GM19455 (cell line): Measurements from ENCODE around the gene SOCS1.

ENCODE experiments used
- ATAC-seq: cut with Tn5 transposase; IDR thresholded peaks from one replicate; pipeline ENCODE4 v1.9.1; 2021; ENCODE audit not compliant: unreplicated experiment

SOCS1 gene

DNA sequence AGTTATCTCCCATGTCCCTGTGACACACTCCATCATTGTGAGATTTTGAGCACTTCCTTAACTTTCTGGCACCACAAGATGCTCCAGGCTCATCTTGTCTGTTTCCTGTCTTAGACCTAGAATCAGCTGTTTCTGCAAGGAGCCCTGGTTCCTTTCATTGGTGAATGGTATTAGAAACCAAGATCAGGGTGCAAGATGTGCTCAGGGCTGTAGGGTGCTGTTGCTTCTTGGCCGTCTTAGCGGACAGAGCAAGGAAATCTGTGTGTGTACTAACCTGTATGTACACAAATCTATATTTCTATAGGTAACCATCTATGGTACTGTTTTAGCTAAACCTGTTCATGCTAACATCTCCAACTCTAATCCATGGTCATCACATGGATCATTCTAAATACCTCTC lies 33.2 kb upstream of the SOCS1 start:
- no peak for ATAC-seq

DNA sequence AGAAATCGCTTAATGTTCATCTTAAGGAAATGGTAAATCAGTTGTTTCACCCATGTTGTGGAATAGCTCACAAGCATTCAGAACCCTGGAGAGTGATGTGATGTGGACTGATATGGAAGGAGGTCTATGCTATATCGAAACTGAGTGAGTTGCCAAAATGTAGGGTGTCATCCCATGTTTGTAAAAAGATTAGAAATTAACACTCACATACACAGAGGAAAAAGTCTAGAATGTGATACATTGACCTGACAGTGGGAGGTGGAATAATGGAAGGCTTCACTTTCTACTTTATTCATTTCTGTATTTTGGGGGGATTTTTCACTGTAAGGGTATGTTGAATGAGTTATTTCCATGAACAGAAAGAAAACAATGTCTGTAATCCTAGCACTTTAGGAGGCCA lies 29.8 kb upstream of the SOCS1 start:
- ATAC-seq: no peak

DNA sequence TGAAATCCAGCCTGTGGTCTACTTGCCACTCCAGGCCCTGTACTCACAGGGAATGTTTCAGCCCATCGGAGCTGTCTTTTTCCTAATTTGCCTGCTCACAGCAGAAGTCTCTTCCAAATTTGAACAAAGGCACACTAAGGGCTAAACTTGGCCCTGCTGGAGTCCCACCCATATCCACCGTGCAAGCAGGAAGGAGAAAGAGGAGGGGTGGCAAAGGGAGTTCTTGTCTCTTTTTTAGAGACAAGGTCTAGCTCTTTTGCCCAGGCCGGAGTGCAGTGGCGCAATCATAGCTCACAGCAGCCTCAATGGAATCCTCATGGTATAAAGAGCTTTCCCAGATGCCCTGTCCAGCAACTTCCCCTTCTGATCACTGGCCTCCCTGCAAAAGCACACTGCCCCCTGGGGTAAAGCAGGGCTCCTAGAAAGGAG lies 27.8 kb upstream of the SOCS1 start:
- ATAC-seq: no peak

DNA sequence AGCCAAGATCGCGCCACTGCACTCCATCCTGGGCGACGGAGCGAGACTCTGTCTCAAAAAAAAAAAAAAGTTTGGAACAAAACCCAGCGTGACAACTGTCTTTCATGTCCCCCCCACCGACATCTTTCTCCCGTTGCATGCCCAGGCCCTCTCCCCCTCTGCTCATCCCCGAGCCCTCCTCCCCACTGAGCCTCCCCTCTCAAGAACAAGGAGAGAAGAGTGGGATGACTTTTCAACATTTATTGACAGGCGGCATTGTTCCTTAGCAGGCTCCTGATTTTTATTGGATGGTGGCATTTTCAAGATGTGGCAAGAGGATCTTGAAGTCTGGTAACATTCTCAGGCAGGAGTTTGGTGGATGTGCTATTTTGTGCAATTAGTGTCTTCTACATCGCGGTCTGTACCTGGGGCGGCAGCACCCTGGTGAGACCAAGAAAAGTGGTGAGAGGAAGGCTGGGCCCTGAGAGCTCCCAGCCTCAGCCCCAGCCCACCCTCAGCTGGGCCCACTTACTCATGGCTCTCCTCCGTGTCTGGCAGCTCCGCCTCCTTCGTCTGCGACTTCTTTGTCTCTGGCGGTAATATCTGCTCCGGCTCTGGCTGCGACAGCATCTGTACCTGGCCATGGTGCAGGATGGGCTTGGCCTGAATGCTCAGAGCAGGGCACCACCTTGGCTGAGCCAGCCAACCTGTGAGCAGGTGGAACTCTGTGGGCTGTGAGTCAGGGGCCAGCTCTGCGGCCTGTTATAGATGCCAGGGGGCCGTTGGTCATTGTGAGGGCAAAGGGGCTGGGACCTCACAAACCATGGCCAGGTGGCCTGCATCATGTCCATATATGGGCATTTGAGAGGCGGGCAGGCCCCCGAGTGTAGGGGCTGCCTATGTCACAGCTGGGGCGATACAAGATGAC lies 24.9 kb upstream of the SOCS1 start, which contains the start of gene PRM1:
TSS of gene PRM1 (minus strand) at position 715 of the 907 bp plus-strand sequence. CDS start at position 623, 92 bp downstream.
- ATAC-seq: no peak

DNA sequence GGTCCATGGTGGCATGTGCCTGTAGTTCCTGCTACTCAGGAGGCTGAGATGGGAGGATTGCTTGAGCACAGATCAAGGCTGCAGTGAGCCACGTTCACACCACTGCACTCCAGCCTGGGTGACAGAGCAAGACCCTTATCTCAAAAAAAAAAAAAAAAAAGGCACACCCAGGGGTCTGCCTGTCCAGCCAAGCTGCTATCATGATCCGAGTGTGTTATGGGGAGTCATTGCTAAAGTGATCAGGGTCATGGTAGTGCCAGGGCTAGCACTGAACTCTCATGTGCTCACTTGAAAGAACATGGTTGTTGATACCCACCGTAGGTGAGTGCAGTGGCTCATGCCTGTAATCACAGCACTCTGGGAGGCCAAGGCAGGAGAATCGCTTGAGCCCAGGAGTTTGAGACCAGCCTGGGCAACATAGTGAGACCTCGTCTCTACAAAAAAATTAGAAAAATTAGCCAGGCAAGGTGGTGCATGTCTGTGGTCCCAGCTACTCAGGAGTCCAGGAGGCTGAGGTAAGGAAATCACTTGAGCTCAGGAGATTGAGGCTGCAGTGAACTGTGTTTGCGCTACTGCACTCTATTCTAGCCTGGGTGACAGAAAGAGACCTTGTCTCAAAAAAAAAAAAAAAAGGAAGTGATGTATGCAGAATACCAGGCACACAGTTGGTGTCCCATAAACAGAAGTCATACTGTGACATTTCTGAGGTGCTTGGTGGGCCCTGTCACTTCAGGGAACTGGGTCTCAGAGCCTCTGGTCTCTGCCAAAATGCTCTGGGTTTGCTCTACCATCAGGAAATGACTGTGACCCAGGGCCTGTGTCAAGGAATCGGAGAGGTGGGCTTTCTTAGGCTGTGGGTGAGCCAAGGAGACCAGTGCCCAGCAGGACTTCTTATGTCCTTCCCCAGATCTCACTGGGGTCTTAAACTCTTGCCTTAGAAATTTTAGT lies 23.0 kb upstream of the SOCS1 start:
- no peak for ATAC-seq

DNA sequence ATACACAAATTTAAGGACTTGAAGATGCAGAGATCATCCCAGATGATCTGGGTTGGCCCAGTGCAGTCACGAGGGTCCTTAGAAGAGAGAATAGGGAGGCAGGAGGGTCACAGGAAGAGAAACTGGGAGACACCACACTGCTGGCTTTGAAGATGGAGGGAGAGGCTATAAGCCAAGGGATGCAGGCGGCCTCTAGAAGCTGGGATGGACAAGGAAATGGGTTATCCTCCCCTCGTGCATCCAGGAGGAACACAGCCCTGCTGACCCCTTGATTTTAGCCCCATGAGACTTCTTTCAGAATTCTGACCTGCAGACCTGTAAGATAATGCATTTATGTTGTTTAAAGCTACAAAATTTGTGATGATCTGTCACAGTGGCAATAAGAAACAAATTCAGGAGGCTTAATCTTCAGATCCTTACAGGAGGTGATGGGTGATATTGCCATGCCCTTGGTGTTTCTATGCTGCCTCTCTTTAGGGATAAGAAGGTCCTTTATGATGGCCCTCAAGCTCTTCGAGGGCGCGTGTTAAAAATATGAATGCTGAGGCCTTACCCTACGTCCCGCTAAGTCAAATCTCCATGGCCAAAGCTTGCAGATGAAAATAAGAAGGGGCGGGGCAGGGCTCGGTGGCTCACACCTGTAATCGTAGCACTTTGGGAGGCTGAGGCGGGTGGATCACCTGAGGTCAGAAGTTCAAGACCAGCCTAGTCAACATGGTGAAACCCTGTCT lies 21.8 kb upstream of the SOCS1 start:
- ATAC-seq: no peak

DNA sequence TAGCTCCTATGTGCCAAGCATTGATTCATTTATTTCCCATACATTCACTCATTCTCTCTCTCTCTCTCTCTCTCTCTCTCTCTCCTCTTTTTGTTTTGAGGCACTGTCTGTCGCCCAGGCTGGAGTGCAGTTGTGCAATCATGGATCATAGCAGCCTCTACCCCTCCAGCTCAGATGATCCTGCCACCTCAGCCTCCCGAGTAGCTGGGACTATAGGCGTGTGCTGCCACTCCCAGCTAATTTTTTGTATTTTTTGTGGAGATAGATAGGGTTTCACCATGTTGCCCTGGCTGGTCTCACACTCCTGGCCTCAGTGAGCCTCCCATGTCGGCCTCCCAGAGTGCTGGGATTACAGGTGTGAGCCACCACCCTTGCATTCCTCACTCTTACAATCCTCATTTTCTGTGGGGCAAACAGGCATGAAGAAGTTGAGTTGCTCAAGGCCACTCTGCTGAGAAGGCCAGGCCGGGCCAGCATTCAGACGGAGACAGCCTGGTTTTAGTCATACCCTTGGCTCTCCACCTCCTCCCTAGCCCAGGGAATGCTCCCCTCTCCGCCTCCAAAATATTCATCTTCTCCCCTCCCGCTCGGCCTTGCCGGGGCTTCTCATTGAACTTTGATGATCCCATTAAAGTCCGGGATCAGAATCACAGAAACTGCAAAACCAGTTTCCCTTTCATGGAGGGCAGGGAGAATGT lies 21.0 kb upstream of the SOCS1 start:
- no peak for ATAC-seq

DNA sequence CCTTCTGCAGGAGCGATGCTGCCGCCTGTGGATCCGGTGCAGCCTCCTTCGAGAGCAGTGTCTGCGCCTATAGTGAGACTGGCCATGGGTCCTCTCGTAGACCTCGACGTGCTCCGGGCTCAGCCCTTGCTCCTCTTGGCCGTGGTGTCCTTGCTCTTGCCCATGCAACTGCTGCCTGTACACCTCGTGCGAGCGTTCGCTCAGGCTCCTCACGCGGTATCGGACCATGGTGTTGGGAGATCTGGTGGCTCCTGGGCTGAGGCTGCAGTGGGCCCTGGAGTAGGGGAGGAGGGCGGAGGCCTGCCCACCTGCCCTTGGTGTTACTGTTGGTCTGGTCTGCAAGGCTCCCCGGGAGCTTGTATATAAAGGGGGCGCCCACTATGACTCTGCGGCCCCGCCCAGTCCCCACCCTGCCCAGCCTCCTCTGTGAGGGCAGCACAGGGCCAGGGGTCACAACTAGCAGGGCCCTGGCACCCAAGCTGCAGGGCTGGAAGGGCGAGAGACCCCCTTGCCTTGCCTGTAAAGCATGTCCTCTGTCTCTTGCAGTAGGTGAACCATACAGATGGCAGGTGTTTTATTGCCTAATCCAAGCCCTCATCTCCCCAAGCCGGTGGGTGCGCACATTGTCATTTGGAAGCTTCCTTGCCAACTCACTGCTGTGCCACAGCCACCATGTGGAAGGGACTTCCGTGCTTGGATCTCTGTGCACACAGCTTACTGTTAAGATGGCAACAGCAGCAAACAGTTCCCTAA lies 20.3 kb upstream of the SOCS1 start, which contains the start of gene PRM2:
TSS of gene PRM2 (minus strand) at position 338 of the 753 bp plus-strand sequence. CDS start at position 228, 110 bp downstream.
- ATAC-seq: no peak

DNA sequence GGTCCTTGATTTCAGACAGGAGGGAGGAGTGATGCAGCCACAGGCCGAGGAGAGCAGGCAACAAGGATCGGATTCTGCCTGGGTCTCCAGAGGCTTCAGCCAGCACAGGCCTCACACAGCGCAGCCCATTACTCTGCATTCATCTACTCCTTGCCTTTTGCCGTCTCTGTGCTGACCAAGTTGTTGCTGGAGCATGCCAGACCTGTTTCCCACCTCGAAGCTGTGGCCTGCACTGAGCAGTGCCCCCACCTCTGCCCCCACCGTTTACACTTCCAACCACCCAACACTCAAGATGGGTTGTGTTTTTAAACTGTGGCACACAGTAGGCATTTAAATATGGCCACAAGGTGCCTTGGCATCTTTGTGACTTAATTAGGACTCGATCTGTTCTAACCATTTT lies 19.0 kb upstream of the SOCS1 start:
- no peak for ATAC-seq

DNA sequence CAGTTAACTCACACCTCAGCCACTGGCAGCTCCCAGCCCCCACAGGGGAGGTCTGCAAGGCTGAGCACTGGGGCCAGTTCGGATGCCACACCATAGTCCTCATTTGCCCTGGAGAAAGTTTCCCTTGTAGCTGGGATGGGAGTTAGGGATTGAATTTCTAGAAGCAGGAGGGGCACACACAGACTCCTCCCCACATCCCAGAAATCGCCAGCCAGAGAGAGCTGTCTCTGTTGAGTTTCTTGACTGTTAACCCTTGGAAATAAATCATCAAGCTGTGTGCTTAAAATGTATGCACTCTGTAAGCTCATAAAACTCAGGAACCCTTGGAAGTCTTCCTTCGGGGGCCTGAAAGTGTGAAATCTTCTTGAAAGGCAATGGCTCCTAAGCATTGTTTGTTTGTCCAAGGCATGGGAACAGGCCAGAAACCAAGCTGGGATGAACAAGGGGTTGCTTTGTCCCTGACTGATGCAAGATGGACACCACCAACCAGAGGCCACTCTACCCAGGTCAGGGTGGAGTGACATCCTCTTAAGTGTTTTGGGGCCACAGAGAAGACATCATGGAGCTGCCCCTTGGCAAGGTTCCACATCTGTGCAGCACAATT lies 17.8 kb upstream of the SOCS1 start:
- no peak for ATAC-seq

DNA sequence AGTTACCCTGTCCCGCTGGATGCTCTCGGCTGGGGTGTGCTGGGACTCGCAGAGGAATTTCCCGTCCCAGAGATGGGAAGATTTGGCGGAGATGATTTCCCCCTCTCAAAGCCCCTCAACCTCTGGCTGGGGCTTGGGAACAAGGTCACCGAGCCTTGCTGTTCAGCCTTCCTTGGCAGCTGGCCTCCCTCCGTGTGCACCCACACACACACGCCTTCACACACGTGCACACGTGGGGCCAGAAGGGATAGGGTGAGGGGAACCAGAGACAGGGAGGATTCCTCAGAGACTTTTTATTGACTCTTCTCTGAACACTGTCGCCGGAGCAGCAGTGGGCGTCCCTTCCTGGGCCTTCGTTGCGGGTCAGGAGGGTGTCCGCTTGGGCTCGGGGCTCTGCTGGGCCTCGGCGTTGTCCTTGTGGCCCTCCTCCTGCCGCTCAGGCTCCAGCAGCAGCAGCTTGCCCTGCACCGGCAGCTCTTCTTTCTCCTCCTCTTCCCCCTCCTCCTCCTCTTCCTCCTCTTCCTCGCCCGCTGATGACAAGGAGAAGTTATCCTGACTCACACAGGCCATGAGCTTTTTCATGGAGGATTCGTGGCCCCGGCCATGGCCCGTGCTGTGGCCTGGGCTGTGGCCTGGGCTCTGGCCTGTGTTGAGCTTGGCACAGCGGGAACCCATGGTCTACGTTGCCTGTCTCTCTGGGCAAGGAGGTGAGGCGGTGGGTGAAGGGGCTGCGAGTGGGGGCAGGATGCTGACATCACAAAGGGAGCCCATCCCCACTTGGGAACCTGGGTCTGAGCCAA lies 17.1 kb upstream of the SOCS1 start, which contains the start of gene PRM3:
TSS of gene PRM3 (minus strand) at position 709 of the 800 bp plus-strand sequence. CDS start at position 675, 34 bp downstream.
- no peak for ATAC-seq

DNA sequence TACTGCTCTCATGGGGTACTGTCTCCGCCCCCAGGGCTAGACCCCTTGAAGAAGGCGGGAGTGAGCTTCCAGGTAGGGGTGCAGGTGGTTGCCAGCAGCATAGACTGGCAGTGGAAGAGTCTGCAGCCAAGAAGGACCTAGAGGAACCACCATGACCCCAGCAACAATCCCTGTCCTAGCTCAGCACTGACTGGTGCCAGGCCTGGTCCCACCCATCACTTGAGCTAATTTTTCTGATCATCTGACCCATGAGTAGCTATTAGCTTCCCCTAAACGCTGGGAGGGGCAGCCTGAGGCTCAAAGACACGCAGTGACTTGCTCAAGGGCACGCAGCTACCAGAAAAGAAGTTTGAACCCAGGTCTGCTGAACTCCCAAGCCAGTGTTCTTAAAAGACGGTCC lies 16.5 kb upstream of the SOCS1 start:
- no peak for ATAC-seq

DNA sequence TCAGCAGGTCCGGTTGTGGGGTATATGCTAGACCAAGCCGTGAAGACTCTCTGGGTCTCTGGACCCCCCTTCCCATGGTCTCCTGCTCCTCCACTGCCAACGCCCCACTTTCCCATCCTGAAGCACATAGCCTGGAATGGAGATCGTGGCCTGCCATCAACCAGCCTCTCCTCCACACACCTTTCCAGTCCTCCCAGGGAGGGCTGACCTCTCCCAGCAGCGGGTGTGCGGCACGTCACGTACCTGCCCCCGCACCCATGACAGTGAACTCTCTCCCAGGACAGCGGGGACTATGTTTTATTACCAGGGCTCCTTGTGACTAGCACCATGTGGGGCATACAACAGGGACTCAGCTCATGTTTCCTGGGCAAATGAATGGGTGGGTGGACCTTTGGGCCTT lies 15.6 kb upstream of the SOCS1 start:
- ATAC-seq: no peak

DNA sequence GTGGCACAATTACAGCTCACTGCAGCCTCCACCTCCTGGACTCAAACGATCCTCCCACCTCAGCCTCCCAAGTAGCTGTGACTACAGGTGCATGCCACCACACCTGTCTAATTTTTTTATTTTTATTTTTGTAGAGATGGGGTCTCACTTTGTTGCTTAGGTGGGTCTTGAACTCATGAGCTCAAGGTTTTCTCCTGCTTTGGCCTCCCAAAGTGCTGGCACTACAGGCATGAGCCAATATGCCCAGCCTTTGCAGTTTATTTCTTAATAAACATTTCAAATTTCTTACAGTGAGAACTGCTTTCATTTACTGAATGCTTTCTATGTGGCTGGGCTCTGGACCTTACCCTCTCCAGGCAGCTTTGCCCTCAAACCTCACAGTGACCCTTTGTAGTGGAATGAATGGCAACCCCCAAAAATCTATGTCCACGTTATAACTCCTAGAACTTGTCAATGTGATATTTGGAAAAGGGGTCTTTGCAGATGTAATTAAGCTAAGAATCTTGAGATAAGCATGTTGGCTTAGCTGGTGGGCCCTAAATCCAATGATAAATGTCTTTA lies 14.7 kb upstream of the SOCS1 start:
- no peak for ATAC-seq

DNA sequence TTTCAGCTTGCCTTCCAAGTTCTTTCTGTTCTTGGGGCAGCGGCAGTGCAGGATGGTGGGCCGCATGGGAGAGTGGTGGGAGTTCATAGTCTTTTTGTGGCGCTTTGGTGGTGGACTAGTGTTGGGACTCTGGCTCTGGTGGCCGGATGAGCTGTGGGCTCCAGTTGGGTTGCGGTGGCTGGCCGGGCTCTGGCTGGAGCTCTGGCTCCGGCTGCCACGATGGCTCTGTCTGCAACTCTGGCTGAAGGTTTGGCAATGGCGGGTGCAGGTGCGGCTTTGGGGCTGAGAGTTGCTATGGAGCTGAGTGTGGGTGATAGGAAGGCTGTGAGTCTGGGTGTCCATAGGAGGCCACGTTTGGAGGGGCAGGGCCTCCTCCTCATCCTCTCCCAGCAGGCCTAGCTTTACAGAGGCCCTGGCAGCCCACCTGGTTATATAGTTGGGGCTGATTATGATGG lies 12.9 kb upstream of the SOCS1 start, which contains the start of gene TNP2:
TSS of gene TNP2 (minus strand) at position 405 of the 455 bp plus-strand sequence. CDS start at position 342, 63 bp downstream.
- no peak for ATAC-seq

DNA sequence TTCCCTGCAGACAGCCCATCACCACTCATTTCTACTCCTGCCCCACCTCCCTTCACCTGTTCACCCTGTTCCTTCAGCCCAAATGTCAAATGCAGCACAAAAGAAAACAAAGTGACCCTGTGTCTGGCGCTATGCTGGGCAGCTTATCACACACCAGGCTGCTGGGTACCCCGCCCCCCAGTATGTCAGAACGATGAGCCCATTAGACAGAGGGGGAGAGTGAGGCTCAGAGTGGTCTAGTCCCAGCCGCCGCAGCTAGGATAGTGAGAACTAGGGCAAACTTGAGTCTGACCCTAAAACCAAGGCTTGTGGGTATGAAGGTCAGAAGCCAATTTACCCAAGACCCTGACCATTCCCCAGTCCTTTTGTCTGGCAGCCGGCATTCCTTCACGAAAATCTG lies 9.1 kb upstream of the SOCS1 start:
- ATAC-seq: no peak

DNA sequence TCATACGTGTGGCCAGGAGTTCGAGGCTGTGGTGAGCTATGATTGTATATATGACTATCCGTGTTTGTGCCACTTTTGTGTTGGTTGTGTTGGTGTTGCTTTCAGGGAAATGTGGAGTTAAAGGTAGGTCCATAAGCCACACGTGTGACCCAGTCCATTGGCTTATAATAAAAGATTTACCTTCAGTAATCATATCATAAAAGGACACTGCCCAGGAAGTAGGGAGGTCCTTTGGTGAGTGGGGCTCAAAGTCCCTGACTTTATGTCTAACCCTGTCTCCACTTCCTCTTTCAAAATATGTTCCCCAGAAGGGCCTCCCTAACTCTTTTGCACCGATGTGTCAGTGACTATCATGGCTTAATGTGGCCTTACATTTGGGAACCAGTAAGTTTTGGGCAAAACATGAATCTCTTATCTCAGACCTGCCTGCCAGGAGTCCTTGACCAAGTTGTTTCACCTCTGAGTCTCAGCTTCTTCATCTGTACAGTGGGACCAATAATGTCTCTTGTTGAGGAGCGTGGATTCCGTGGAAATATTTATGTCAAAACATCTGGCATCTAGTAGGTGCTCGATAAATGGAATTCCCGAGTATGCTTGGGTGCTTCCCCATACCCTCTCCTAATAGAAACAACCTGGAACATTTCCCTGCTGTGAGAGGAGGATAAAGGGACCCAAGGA lies 8.3 kb upstream of the SOCS1 start:
- ATAC-seq: no peak
